AG04450 (cell line): Measurements from ENCODE around the gene DMPK. TPM values are rescaled to one million over a fixed set of nuclear protein-coding genes. Genes with fewer than 3 reads are reported as not detected.

ENCODE experiments used
- CTCF ChIA-PET: fragments of 300-600, 350-600 bp; formaldehyde crosslinking; extraction: SDS; loops from one replicate; lab custom pipeline; 2022; ENCODE audit warnings: antibody characterized with exemption, inconsistent platforms; lab: Charles Lee
- POLR2A ChIA-PET: fragments of 350-600 bp; formaldehyde crosslinking; extraction: SDS; loops from one replicate; lab custom pipeline; 2021; ENCODE audit warnings: antibody characterized with exemption, inconsistent platforms; lab: Yijun Ruan, JAX
- DNase-seq: peaks from one replicate; pipeline ENCODE4 v3.0.0-alpha.2; 2011; ENCODE audit warnings: low read depth, low spot score
- H3K27ac ChIP-seq: one replicate; pipeline ENCODE4 v1.5.1; 2012; ENCODE audit warnings: low read depth, low read length, control low read depth
- H3K27me3 ChIP-seq: one replicate; pipeline ENCODE4 v1.6.0; 2012; ENCODE audit warnings: low read length; ENCODE audit not compliant: control insufficient read depth, insufficient read depth
- H3K4me3 ChIP-seq: 2 replicates; pipeline ENCODE4 v1.5.1; 2011; ENCODE audit warnings: mild to moderate bottlenecking, low read depth, low read length, control low read depth
- H3K9me3 ChIP-seq: 2 replicates; pipeline ENCODE4 v1.5.1; 2012; ENCODE audit warnings: low read length; ENCODE audit not compliant: control insufficient read depth, insufficient read depth
- CTCF ChIP-seq: IDR thresholded peaks from 2 replicates; pipeline ENCODE4 v1.5.1; 2011; ENCODE audit warnings: low read depth, low read length, control low read depth, inconsistent platforms
- polyA minus RNA-seq: library from RNA; depleted of rRNA, polyadenylated mRNA; stranded (reverse); fragments of >200 nt; gene quantifications from 2 replicates; pipeline ENCODE4 v1.2.3, GENCODE V29; 2011; rRNA and poly(A)+ RNA removed
- polyA plus RNA-seq: library from polyadenylated mRNA; depleted of rRNA; stranded (reverse); fragments of >200 nt; gene quantifications from 2 replicates; pipeline ENCODE4 v1.2.3, GENCODE V29; 2011; rRNA removed

Gene DMPK
- polyA plus RNA-seq, result 24.3 and 24.5 TPM in 2 replicates
- polyA minus RNA-seq, result 15.7 and 17.6 TPM in 2 replicates

- no peak for DNase-seq
- CTCF ChIA-PET, result interaction anchor here (0.5 to 1.9 kb wide), 12 partner anchors 12 to 922 kb away, joined by 3 to 20 read pairs (median 4); partner anchors contain the start of genes SIX5 and SNRPD2
- Histone ChIP-seq H3K4me3 (peak within 1 kb of the TSS; percentile 62), H3K9me3 (no peaks in the 10 kb centered on the region; the same call in 1 of the 2 replicates), H3K27me3 (no peaks in the 10 kb centered on the region), H3K27ac (peak within 1 kb of the TSS; percentile 94)
- POLR2A ChIA-PET, result interaction anchor here (0.6 to 2.8 kb wide), 17 partner anchors 9 to 1947 kb away, joined by 3 to 41 read pairs (median 5); partner anchors contain the start of genes DMWD, FBXO46, SIX5 and SYMPK
- TF ChIP-seq CTCF, result no peak
Observed at GRCh38 chr19:45782162-45782691, at the start of gene DMPK. TSS of gene DMPK (minus strand) at chr19:45782490. CDS start at chr19:45782352, 138 bp downstream.

GRCh38 chr19:45828945-45829344 is 46.7 kb upstream of the DMPK start:
- Histone ChIP-seq H3K27me3 (no peaks in the 10 kb centered on the region), H3K9me3 (no peaks in the 10 kb centered on the region; the same call in 1 of the 2 replicates), H3K4me3 (no peak overlapping the region), H3K27ac (no peak overlapping the region)
- no peak for TF ChIP-seq CTCF
- DNase-seq, result no peak
- ChIA-PET POLR2A (interaction anchor here (1.1 kb wide), 1 partner anchor 34 kb away, joined by 7 read pairs; the partner anchor contains the start of gene SYMPK), CTCF (interaction anchor here (2.0 kb wide), 1 partner anchor 12 kb away, joined by 9 read pairs; no protein-coding TSS in a partner anchor)

- H3K27ac ChIP-seq, result no peak overlapping the region
- H3K9me3 ChIP-seq, result no peaks in the 10 kb centered on the region; the same call in 1 of the 2 replicates
- CTCF ChIA-PET, result interaction anchor here (2.0 to 3.5 kb wide), 2 partner anchors 11 to 12 kb away, joined by 9 to 29 read pairs; no protein-coding TSS in a partner anchor
- no peak for DNase-seq
- POLR2A ChIA-PET, result interaction anchor here (1.1 to 1.3 kb wide), 2 partner anchors 9 to 35 kb away, joined by 4 to 7 read pairs; partner anchors contain the start of gene SYMPK
- TF ChIP-seq CTCF, result no peak
- H3K27me3 ChIP-seq, result no peaks in the 10 kb centered on the region
- H3K4me3 ChIP-seq, result no peak overlapping the region
Observed at GRCh38 chr19:45828523-45828922, 46.2 kb upstream of the DMPK start.

GRCh38 chr19:45827459-45828093 is 45.3 kb upstream of the DMPK start:
- no peak for TF ChIP-seq CTCF
- Histone ChIP-seq H3K4me3 (no peak overlapping the region), H3K27me3 (no peaks in the 10 kb centered on the region), H3K27ac (no peak overlapping the region), H3K9me3 (no peaks in the 10 kb centered on the region; the same call in 1 of the 2 replicates)
- POLR2A ChIA-PET, result interaction anchor here (1.1 to 1.3 kb wide), 2 partner anchors 8 to 36 kb away, joined by 4 to 7 read pairs; partner anchors contain the start of gene SYMPK
- DNase-seq, result no peak
- CTCF ChIA-PET, result interaction anchor here (3.5 kb wide), 1 partner anchor 11 kb away, joined by 29 read pairs; no protein-coding TSS in a partner anchor
